Endothelial cell (in vitro differentiated cells): Measurements from ENCODE around the gene CNTD1. TPM values are rescaled to one million over a fixed set of nuclear protein-coding genes. Genes with fewer than 3 reads are reported as not detected.

Source experiments
- DNase-seq: peaks from one replicate; pipeline ENCODE4 v3.0.0; 2021; ENCODE audit warnings: low spot score
- H3K27ac Mint-ChIP-seq: one replicate; pipeline ENCODE4 v1.8.0; 2021; ENCODE audit warnings: mixed read lengths, inconsistent platforms; ENCODE audit not compliant: unreplicated experiment
- H3K27me3 Mint-ChIP-seq: one replicate; pipeline ENCODE4 v1.8.0; 2021; ENCODE audit warnings: mild to moderate bottlenecking, moderate library complexity, mixed read lengths, inconsistent platforms; ENCODE audit not compliant: unreplicated experiment
- H3K36me3 Mint-ChIP-seq: one replicate; pipeline ENCODE4 v1.8.0; 2021; ENCODE audit warnings: mild to moderate bottlenecking, low read depth, mixed read lengths, inconsistent platforms; ENCODE audit not compliant: unreplicated experiment
- H3K4me1 Mint-ChIP-seq: one replicate; pipeline ENCODE4 v1.8.0; 2021; ENCODE audit warnings: mild to moderate bottlenecking, mixed read lengths, inconsistent platforms; ENCODE audit not compliant: unreplicated experiment
- H3K4me3 Mint-ChIP-seq: one replicate; pipeline ENCODE4 v1.8.0; 2021; ENCODE audit warnings: mild to moderate bottlenecking, mixed read lengths, inconsistent platforms; ENCODE audit not compliant: unreplicated experiment
- H3K9me3 Mint-ChIP-seq: one replicate; pipeline ENCODE4 v1.8.0; 2021; ENCODE audit warnings: mixed read lengths, inconsistent platforms; ENCODE audit not compliant: unreplicated experiment
- total RNA-seq: library from RNA; stranded (reverse); fragmentation: NEBNext Ultra II Directional; extraction: Animal tissue kit (Norgen Biotek cat#: 25700); gene quantifications from one replicate; pipeline ENCODE4 v1.2.1, GENCODE V29; 2021; ENCODE audit not compliant: unreplicated experiment
- TF ChIP-seq, protein P1 (sequence below): fragments of 200-600 bp; sonication (generic); IDR thresholded peaks from one replicate; pipeline ENCODE4 v1.5.0; 2021; ENCODE audit warnings: antibody characterized with exemption; ENCODE audit not compliant: unreplicated experiment

Gene CNTD1
- total RNA-seq, 1 donor from 2014 or later, result 0.59 TPM

DNA sequence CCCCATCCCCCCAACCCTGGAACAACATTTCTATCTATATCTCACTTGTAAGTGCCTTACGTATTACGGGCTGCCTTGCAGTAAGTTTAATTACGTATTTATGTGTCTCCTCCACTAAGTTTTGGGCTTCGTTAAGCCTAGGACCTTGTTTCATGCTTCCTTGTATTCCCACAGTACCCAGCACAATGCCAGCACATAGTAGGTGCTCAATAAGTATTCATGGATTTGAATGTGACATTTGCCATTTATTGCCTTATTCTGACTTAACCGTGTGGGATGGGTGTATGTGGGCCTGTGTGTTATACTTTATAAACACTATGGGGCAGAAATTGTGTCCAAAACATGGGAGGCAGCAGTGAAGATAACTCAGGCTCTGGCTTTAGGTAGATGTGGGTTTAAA is 6.1 kb upstream of the CNTD1 start:
- Mint-ChIP-seq H3K4me1 (peaks cover 21% of the 10 kb centered on the region), H3K9me3 (no peaks in the 10 kb centered on the region), H3K36me3 (peaks cover 26% of the 10 kb centered on the region), H3K27me3 (peaks cover 4% of the 10 kb centered on the region), H3K4me3 (no peak overlapping the region), H3K27ac (no peak overlapping the region)
- TF ChIP-seq, protein P1, sequence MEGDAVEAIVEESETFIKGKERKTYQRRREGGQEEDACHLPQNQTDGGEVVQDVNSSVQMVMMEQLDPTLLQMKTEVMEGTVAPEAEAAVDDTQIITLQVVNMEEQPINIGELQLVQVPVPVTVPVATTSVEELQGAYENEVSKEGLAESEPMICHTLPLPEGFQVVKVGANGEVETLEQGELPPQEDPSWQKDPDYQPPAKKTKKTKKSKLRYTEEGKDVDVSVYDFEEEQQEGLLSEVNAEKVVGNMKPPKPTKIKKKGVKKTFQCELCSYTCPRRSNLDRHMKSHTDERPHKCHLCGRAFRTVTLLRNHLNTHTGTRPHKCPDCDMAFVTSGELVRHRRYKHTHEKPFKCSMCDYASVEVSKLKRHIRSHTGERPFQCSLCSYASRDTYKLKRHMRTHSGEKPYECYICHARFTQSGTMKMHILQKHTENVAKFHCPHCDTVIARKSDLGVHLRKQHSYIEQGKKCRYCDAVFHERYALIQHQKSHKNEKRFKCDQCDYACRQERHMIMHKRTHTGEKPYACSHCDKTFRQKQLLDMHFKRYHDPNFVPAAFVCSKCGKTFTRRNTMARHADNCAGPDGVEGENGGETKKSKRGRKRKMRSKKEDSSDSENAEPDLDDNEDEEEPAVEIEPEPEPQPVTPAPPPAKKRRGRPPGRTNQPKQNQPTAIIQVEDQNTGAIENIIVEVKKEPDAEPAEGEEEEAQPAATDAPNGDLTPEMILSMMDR, result no peak
- DNase-seq, result no peak

- peaks cover 28% of the 10 kb centered on the region for H3K4me1 Mint-ChIP-seq
- H3K27me3 Mint-ChIP-seq, result peaks cover 7% of the 10 kb centered on the region
- no peak overlapping the region for H3K27ac Mint-ChIP-seq
- TF ChIP-seq, protein P1, result no peak
- H3K36me3 Mint-ChIP-seq, result peaks cover 10% of the 10 kb centered on the region
- H3K4me3 Mint-ChIP-seq, result no peak overlapping the region
- no peak for DNase-seq
- H3K9me3 Mint-ChIP-seq, result no peaks in the 10 kb centered on the region
These were observed 3.6 kb upstream of the CNTD1 start for GRCh38 chr17:42795061-42795460.

GRCh38 chr17:42795465-42795864 is 3.2 kb upstream of the CNTD1 start:
- Mint-ChIP-seq H3K4me3 (peak overlapping the region; percentile 74), H3K27me3 (peaks cover 10% of the 10 kb centered on the region), H3K27ac (no peak overlapping the region), H3K9me3 (no peaks in the 10 kb centered on the region), H3K4me1 (peaks cover 28% of the 10 kb centered on the region), H3K36me3 (peaks cover 6% of the 10 kb centered on the region)
- TF ChIP-seq, protein P1, result no peak
- DNase-seq, result no peak

DNA sequence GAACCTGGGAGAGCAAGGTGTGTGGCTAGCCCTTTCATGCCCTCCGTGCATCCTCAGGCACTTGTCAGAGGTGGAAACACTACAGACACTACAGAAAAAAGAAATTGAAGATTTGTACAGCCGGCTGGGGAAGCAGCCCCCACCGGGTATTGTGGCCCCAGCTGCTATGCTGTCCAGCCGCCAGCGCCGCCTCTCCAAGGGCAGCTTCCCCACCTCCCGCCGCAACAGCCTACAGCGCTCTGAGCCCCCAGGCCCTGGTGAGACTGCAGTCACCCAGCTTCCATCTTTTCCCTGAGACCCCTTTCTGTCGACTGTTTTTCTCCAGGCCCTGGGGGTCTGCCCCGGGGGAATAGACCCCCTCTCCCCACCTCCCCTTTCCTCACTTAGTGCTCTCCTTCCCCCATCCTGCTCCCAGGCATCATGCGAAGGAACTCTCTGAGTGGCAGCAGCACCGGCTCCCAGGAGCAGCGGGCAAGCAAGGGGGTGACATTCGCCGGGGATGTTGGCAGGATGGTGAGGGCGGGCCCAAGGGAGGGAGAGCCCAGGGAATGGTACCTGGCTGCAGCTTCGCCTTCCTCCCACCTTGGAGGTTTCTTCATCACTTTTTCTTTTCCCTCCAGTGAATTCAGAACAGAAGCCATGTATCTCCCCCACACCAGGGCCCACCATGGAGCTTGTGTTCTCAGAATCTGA is 2.4 kb upstream of the CNTD1 start:
- peaks cover 11% of the 10 kb centered on the region for H3K27me3 Mint-ChIP-seq
- TF ChIP-seq, protein P1, result no peak
- no peak for DNase-seq
- H3K36me3 Mint-ChIP-seq, result peaks cover 6% of the 10 kb centered on the region
- peak overlapping the region; percentile 42 for H3K4me3 Mint-ChIP-seq
- H3K4me1 Mint-ChIP-seq, result peaks cover 26% of the 10 kb centered on the region
- H3K9me3 Mint-ChIP-seq, result no peaks in the 10 kb centered on the region
- H3K27ac Mint-ChIP-seq, result no peak overlapping the region
